ENCODE data around the gene ZCCHC24.

DNA sequence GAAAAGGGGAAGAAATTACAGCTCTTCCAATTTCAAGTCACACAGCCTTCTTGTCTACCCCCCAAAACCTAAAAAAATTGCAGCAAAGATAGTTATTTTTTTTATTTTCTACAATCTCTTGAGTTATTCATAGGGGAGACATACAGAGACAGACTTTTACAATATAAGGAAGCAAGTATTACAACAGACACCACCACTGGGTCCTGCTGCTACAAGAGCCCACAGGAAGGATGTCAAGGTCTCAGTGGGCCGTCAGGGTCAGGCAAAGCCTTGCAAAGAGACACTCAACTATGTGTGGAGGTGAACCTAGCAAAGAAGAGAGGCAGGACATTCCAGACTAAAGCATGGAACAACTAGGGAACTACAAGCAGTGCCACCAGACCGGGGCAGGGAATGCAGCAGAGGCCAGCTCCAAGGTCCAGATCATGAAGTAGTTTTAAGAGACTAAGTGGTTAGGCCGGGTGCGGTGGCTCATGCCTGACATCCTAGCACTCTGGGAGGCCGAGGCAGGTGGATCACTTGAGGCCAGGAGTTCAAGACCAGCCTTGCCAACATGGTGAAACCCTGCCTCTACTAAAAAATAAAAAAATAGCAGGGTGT lies 28.2 kb upstream of the ZCCHC24 start:
- TF ChIP-seq EP300 (IDR thresholded peaks at IDR 0.05) = no peak
- TF ChIP-seq, protein P1, sequence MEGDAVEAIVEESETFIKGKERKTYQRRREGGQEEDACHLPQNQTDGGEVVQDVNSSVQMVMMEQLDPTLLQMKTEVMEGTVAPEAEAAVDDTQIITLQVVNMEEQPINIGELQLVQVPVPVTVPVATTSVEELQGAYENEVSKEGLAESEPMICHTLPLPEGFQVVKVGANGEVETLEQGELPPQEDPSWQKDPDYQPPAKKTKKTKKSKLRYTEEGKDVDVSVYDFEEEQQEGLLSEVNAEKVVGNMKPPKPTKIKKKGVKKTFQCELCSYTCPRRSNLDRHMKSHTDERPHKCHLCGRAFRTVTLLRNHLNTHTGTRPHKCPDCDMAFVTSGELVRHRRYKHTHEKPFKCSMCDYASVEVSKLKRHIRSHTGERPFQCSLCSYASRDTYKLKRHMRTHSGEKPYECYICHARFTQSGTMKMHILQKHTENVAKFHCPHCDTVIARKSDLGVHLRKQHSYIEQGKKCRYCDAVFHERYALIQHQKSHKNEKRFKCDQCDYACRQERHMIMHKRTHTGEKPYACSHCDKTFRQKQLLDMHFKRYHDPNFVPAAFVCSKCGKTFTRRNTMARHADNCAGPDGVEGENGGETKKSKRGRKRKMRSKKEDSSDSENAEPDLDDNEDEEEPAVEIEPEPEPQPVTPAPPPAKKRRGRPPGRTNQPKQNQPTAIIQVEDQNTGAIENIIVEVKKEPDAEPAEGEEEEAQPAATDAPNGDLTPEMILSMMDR (IDR thresholded peaks at IDR 0.05) = no peak
- no peak for TF ChIP-seq POLR2A (IDR thresholded peaks at IDR 0.05)
